Upper lobe of left lung (tissue), 6 donors: ENCODE data around the gene SMURF2. TPM values are rescaled to one million over a fixed set of nuclear protein-coding genes. Genes with fewer than 3 reads are reported as not detected.

ENCODE experiments used
- ATAC-seq, 2 donors: fragments of 200-7000 bp; cut with Tn5 transposase; one replicate each; pipeline ENCODE4 v1.9.1; 2022; ENCODE audit warnings: mild to moderate bottlenecking in 2 of 2, moderate library complexity in 2 of 2; ENCODE audit not compliant: low FRiP score in 2 of 2
- DNase-seq, 2 donors: peaks; one replicate each; pipeline ENCODE4 v3.0.0-alpha.2; 2019 to 2020
- H3K27ac ChIP-seq, 4 donors: fragments of 200-600 bp; sonication (generic); one replicate each; pipeline ENCODE4 v1.5.1; 2016 to 2019
- H3K27me3 ChIP-seq, 4 donors: fragments of 200-600 bp; sonication (generic); one replicate each; pipeline ENCODE4 v1.5.1; 2017 to 2019
- H3K36me3 ChIP-seq, 4 donors: fragments of 200-600 bp; sonication (generic); one replicate each; pipeline ENCODE4 v1.5.1; 2016 to 2019
- H3K4me1 ChIP-seq, 4 donors: fragments of 200-600 bp; sonication (generic); one replicate each; pipeline ENCODE4 v1.5.1; 2018 to 2019
- H3K4me3 ChIP-seq, 4 donors: fragments of 200-600 bp; sonication (generic); one replicate each; pipeline ENCODE4 v1.5.1; 2017 to 2019; ENCODE audit warnings: mild to moderate bottlenecking in 2 of 4, moderate library complexity in 1 of 4
- H3K9me3 ChIP-seq, 4 donors: fragments of 200-600 bp; sonication (generic); one replicate each; pipeline ENCODE4 v1.5.1; 2018 to 2019
- CTCF ChIP-seq, 6 experiments: fragments of 450-650 bp in 4 of 6; fragments of 200-600 bp in 2 of 6; sonication (generic) in 2 of 6; IDR thresholded peaks; one replicate each; pipeline ENCODE4 v1.5.1; 2016 to 2019; ENCODE audit warnings: antibody characterized with exemption in 6 of 6
- EP300 ChIP-seq, 4 donors: sonication (generic); formaldehyde crosslinking; IDR thresholded peaks; one replicate each; pipeline ENCODE4 v1.5.1; 2017; ENCODE audit warnings: antibody characterized with exemption in 4 of 4, control low read depth in 2 of 4
- POLR2A ChIP-seq, 4 donors: fragments of 450-650 bp; IDR thresholded peaks; one replicate each; pipeline ENCODE4 v1.5.1; 2016 to 2017; ENCODE audit warnings: antibody characterized with exemption in 4 of 4, mild to moderate bottlenecking in 2 of 4
- POLR2AphosphoS5 ChIP-seq, 2 donors: sonication (generic); formaldehyde crosslinking; IDR thresholded peaks; one replicate each; pipeline ENCODE4 v1.5.1; 2017; ENCODE audit warnings: antibody characterized with exemption in 2 of 2
- WGBS, 2 donors: methylation state at CpG; one replicate each; pipeline ENCODE4 v1.1.5; 2017 to 2018; 5-methylcytosine and 5-hydroxymethylcytosine counted together
- total RNA-seq, 6 donors: library from RNA; depleted of rRNA in 4 of 6; stranded (reverse); fragments of >200 nt in 4 of 6; gene quantifications; one replicate each; pipeline versions ENCODE4 v1.1.0 to v1.2.1, GENCODE V29; 2016 to 2021
- donor health status: DM: no; HTN: no; CAD: no; lungs with moderate emphysema.
- donor health status: DM: no; HTN: yes; CAD: no; lungs with severe emphysema.

Gene SMURF2
- total RNA-seq, 6 donors from 2014 or later = 24.1 to 58.2 (median 34.9) TPM

- no peak overlapping the region for H3K4me3 ChIP-seq
- H3K9me3 ChIP-seq = no peaks in the 10 kb centered on the region
- no peaks in the 10 kb centered on the region for H3K27me3 ChIP-seq
- 83 to 84% methylated on average over 7 of the region's 7 CpGs for WGBS, 2 donors
- H3K4me1 ChIP-seq = peaks cover 0 to 4% (median 0%) of the 10 kb centered on the region in 4 donors
- H3K27ac ChIP-seq = peak overlapping the region in 1 of 4 donors; percentile 22
- peak in 1 of 2 donors; percentile 21 for ATAC-seq
- peaks cover 12 to 84% (median 32%) of the 10 kb centered on the region in 4 donors for H3K36me3 ChIP-seq
- no peak for TF ChIP-seq POLR2A (IDR thresholded peaks at IDR 0.05)
- TF ChIP-seq POLR2AphosphoS5 (IDR thresholded peaks at IDR 0.05) = no peak
- no peak for TF ChIP-seq EP300 (IDR thresholded peaks at IDR 0.05)
- no peak for TF ChIP-seq CTCF (IDR thresholded peaks at IDR 0.05)
- no peak for DNase-seq
Observed at GRCh38 chr17:64538508-64539130, 123.5 kb downstream of the SMURF2 start.

- TF ChIP-seq POLR2A (IDR thresholded peaks at IDR 0.05) (no peak), CTCF (IDR thresholded peaks at IDR 0.05) (no peak), POLR2AphosphoS5 (IDR thresholded peaks at IDR 0.05) (no peak), EP300 (IDR thresholded peaks at IDR 0.05) (no peak)
- Histone ChIP-seq H3K27me3 (no peaks in the 10 kb centered on the region), H3K4me3 (no peak overlapping the region), H3K4me1 (peaks cover 0 to 4% (median 0%) of the 10 kb centered on the region in 4 donors), H3K27ac (no peak overlapping the region), H3K36me3 (peaks cover 14 to 84% (median 35%) of the 10 kb centered on the region in 4 donors), H3K9me3 (no peaks in the 10 kb centered on the region)
- DNase-seq = no peak
- ATAC-seq = no peak
- WGBS, 2 donors = 62 to 71% methylated on average over 5 of the region's 5 CpGs
Observed at GRCh38 chr17:64537488-64537887, 124.6 kb downstream of the SMURF2 start.

- 85 to 93% methylated on average over 2 of the region's 2 CpGs for WGBS, 2 donors
- no peak for DNase-seq
- no peak overlapping the region for H3K4me3 ChIP-seq
- no peaks in the 10 kb centered on the region for H3K9me3 ChIP-seq
- H3K27me3 ChIP-seq = no peaks in the 10 kb centered on the region
- TF ChIP-seq EP300 (IDR thresholded peaks at IDR 0.05) = no peak
- no peak for TF ChIP-seq POLR2A (IDR thresholded peaks at IDR 0.05)
- TF ChIP-seq CTCF (IDR thresholded peaks at IDR 0.05) = no peak
- TF ChIP-seq POLR2AphosphoS5 (IDR thresholded peaks at IDR 0.05) = no peak
- H3K27ac ChIP-seq = no peak overlapping the region
- no peak for ATAC-seq
- H3K36me3 ChIP-seq = peaks cover 15 to 86% (median 38%) of the 10 kb centered on the region in 4 donors
- H3K4me1 ChIP-seq = peaks cover 0 to 4% (median 0%) of the 10 kb centered on the region in 4 donors
Observed at GRCh38 chr17:64536913-64537312, 125.2 kb downstream of the SMURF2 start.

- 87 to 88% methylated on average over 6 of the region's 6 CpGs for WGBS, 2 donors
- Histone ChIP-seq H3K4me1 (peaks cover 0 to 4% (median 0%) of the 10 kb centered on the region in 4 donors), H3K27ac (no peak overlapping the region), H3K4me3 (no peak overlapping the region), H3K36me3 (peaks cover 19 to 94% (median 43%) of the 10 kb centered on the region in 4 donors), H3K27me3 (no peaks in the 10 kb centered on the region), H3K9me3 (no peaks in the 10 kb centered on the region)
- ATAC-seq (no peak), DNase-seq (no peak)
- TF ChIP-seq POLR2A (IDR thresholded peaks at IDR 0.05) (no peak), POLR2AphosphoS5 (IDR thresholded peaks at IDR 0.05) (no peak), CTCF (IDR thresholded peaks at IDR 0.05) (no peak), EP300 (IDR thresholded peaks at IDR 0.05) (no peak)
Observed at GRCh38 chr17:64535357-64535756, 126.8 kb downstream of the SMURF2 start.

GRCh38 chr17:64534187-64534586 is 127.9 kb downstream of the SMURF2 start:
- Histone ChIP-seq H3K27ac (no peak overlapping the region), H3K27me3 (no peaks in the 10 kb centered on the region), H3K36me3 (peaks cover 20 to 94% (median 54%) of the 10 kb centered on the region in 4 donors), H3K4me1 (peaks cover 0 to 4% (median 0%) of the 10 kb centered on the region in 4 donors), H3K9me3 (no peaks in the 10 kb centered on the region), H3K4me3 (no peak overlapping the region)
- TF ChIP-seq CTCF (IDR thresholded peaks at IDR 0.05) (peak in 1 of 6 experiments; percentile 12), POLR2A (IDR thresholded peaks at IDR 0.05) (no peak)
- WGBS, 2 donors = 73 to 85% methylated on average over 3 of the region's 3 CpGs
- ATAC-seq (no peak), DNase-seq (no peak)
